Stimulated activated CD4-positive, alpha-beta T cell treated with anti-CD3 and anti-CD28 coated beads, Interleukin-12 subunit alpha, Interleukin-12 subunit beta, amount 100 ng/mL, for 48 hours (primary cell): ENCODE results near the gene UPK1A.

Experiments used
- DNase-seq, 3 donors: peaks; one replicate each; pipeline ENCODE4 v3.0.0-alpha.2; 2020; ENCODE audit warnings: low read depth in 2 of 3, low spot score in 1 of 3

The UPK1A gene

GRCh38 chr19:35666251-35666913, at the start of gene UPK1A:
Gene UPK1A, plus strand, starts transcription at chr19:35666517. Its CDS starts 296 bp downstream, at chr19:35666813.
- no peak for DNase-seq

- DNase-seq, result no peak
These were observed 47.5 kb upstream of the UPK1A start for GRCh38 chr19:35618857-35619256.

GRCh38 chr19:35619290-35619923, 46.9 kb upstream of the UPK1A start:
- no peak for DNase-seq

- DNase-seq, result no peak
These were observed 46.3 kb upstream of the UPK1A start for GRCh38 chr19:35620001-35620400.

GRCh38 chr19:35621708-35622107, 44.6 kb upstream of the UPK1A start:
- DNase-seq, result no peak

- DNase-seq, result no peak
These were observed 43.6 kb upstream of the UPK1A start for GRCh38 chr19:35622750-35623149.

GRCh38 chr19:35623327-35624010, 42.8 kb upstream of the UPK1A start:
- no peak for DNase-seq

- no peak for DNase-seq
These were observed 38.1 kb upstream of the UPK1A start for GRCh38 chr19:35628264-35628564.

GRCh38 chr19:35628565-35629331, 37.6 kb upstream of the UPK1A start, which contains the start of gene RBM42:
Gene RBM42, plus strand, starts transcription at chr19:35629036. Its CDS starts 118 bp downstream, at chr19:35629154.
- DNase-seq, result peak; percentile 94 to 98 (median 94)

- no peak for DNase-seq
These were observed 37.0 kb upstream of the UPK1A start for GRCh38 chr19:35629332-35629633.

- no peak for DNase-seq
These were observed 32.4 kb upstream of the UPK1A start for GRCh38 chr19:35633727-35634440.

GRCh38 chr19:35636651-35637050, 29.7 kb upstream of the UPK1A start:
- no peak for DNase-seq

- DNase-seq, result no peak
These were observed 29.2 kb upstream of the UPK1A start for GRCh38 chr19:35637165-35637564.

- no peak for DNase-seq
These were observed 27.0 kb upstream of the UPK1A start for GRCh38 chr19:35639321-35639639.

- no peak for DNase-seq
These were observed 26.5 kb upstream of the UPK1A start for GRCh38 chr19:35639863-35640262.

GRCh38 chr19:35641515-35642151, 24.7 kb upstream of the UPK1A start, which contains the start of gene ETV2:
Gene ETV2, plus strand, starts transcription at chr19:35641745. Its CDS starts 716 bp downstream, at chr19:35642461.
- DNase-seq, result peak in 1 of 3 donors; percentile 29

GRCh38 chr19:35642312-35642711, 24.0 kb upstream of the UPK1A start:
- DNase-seq, result no peak

- no peak for DNase-seq
These were observed 23.5 kb upstream of the UPK1A start for GRCh38 chr19:35642798-35643254.

GRCh38 chr19:35643255-35644205, 22.8 kb upstream of the UPK1A start:
- DNase-seq, result peak; percentile 61 to 75 (median 74)
